B cell (primary cell): ENCODE measurements around the gene QRICH2.

ENCODE experiments used
- CTCF ChIP-seq: fragments of 200-600 bp; IDR thresholded peaks from one replicate; pipeline ENCODE4 v1.8.0; 2022; ENCODE audit warnings: antibody characterized with exemption, mild to moderate bottlenecking
- EZH2 ChIP-seq: IDR thresholded peaks from 2 replicates; pipeline ENCODE4 v1.6.1; 2012; ENCODE audit warnings: borderline replicate concordance, low read depth, mild to moderate bottlenecking, moderate library complexity, low read length; ENCODE audit not compliant: insufficient read depth, poor library complexity, severe bottlenecking

- TF ChIP-seq CTCF = no peak
- TF ChIP-seq EZH2 = no peak
These were observed 66.3 kb downstream of the QRICH2 start for GRCh38 chr17:76241691-76242255.
